ENCODE results near the gene NPAS3.
A peak's percentile ranks its signal among the peaks of the same experiment; 100 is the strongest.

Gene NPAS3

DNA sequence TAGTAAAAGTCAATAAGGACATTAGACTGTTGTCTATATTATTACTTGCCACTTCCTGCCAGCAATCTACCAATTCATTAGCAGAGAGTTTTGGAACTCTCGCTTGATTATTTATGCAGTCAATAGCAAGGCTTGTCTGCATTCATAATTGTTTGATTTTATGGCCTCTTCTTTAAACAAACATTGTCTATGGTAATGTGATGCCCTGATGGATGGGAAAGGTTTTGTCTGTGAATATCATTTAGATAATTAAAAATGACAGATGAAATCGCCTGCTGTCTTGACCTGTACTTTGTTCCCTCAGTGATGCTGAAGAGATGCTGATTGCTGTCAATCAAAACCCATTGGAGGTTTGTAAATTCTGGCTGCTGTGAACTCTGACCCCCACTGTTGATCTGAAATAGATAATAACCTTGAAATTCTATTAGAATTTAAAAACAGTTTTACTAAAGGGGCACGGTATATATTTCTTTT, 455.3 kb downstream of the NPAS3 start:
- DNase-seq = no peak

DNA sequence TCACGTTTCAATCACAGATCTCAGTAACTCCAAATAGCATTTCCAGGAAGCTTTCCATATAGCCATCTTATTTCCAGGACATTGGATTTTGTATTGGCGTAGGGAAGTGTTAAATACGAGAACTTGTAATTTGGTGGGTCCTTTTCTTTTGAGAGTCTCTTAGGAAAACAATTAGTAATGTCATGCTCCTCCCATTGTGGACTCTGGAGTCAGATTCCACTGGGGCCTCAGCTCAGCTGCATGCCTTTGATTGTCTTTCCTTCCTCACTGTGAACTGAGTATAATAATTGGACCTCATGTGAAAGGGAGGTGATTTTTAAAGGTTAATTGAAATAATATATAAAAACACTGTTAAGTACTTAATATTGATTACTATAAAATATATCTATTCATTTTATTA, 462.6 kb downstream of the NPAS3 start:
- DNase-seq = no peak

DNA sequence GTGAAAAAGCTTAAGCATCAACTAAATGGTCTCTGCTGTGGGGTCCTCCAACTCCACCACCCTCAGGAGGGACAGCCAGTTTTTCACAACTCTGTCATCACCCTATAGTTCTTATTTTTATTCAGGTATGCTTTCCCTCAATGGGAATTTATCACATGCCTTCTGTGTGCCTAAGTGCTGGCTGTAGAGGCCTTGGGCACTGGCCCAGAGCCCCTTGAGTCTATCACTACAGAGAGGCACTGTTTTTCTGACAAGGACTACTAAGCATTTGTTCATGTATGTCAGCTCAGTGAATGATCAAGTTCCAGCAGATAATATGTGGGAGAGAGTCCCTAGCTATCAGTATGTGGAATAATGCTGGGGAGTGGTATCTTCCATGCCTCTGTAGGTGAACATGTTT, 463.9 kb downstream of the NPAS3 start:
- DNase-seq = no peak

DNA sequence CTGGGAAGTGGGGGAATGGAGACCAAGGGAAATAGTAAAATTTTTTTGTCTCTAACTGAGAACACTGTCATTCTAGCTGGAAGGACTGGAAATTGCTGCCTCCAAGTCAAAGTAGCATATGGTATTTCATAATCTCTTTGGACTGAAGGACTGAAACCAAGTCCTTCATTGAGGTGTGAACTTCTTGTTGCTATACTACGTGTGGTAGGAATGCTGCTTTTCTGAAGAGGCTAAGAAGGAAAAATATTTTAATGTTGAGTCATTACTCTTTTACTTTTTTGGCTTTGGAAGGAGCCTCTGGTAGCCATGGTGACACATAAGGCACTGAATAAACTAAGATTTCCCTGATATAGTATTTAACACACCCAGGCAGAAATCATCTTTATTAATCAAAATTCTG, 465.4 kb downstream of the NPAS3 start:
- DNase-seq = no peak

DNA sequence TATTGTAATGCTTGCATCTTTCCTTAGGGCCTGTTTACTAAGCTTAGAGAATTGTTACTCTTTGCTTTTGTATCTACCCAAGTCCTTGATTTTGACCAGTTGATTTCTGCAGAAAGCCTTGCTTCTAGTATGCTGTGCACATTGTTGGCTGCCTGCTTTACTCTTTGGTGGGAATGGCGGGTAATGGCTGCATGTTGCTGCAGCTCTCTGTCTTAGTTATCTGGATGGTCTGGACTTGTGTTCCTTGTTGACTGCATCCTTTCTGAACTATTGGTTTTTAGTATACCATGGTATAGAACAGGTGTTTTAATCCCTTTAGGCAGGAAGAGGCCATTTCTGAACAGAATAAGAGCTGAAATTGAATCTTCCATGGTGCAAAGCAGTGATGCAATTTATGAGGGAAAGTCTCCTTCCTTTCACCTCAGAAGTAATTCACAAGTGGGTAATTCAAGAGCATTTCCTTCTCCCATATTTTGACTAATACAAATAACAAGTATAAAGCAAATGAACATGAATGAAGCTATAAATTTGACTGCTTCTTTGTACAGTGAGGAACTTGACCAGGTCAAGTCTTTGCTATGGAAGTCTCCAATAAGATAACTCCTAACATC, 466.4 kb downstream of the NPAS3 start:
- no peak for DNase-seq

DNA sequence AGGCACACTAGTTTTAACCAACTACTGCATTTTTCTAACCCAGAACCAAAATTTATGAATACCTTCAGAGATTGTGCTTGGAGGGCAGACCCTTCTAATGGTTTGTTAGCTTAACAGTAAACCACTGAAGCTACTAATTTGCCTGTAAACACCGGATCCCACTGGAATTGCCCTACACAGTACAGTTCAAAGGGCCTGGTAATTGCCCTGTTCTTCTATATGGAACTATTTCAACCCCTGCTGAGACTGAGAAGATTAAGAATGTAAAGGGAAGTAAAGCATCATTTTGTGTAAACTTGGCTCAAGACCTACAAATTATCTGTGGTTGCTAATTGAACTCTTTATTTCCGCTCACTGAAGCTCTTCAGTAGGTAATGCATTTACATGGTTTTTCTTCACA, 468.1 kb downstream of the NPAS3 start:
- DNase-seq = no peak

DNA sequence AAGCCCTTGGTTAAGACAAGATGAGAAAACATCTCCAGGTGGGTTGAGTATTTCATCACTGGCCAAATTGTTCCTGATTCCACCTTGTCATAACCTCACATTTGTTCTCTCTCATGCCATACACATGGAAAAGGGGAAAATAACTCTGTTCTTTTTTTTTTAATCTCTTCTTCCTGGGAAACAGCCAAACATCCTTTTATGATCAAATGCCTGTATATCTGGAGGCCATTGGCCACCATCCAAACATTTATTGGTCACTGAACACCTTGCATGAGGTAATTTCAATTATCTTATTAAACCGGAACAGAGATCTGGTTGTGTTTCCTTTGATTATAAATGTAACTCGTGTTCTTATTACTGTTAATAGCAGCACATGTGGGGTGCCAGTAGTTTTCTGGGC, 469.6 kb downstream of the NPAS3 start:
- DNase-seq = no peak

DNA sequence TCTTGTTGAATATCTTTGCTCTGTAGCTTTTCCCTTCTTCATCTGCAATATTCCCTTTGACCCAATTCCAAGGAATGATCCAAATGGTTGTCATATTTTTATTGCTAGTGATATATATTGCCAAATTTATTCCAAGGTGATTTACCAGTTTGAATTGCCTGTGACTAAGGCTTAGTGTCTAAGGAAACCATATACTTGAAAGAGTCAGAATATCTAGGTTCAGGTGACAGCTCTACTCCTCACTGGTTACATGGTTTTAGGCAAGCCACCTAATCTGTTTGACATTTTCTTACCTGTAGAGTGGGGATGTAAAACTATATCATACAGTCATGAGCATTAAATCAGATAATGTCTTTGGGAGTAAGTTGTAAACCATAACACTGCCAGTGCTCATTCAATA, 473.8 kb downstream of the NPAS3 start:
- DNase-seq = no peak

DNA sequence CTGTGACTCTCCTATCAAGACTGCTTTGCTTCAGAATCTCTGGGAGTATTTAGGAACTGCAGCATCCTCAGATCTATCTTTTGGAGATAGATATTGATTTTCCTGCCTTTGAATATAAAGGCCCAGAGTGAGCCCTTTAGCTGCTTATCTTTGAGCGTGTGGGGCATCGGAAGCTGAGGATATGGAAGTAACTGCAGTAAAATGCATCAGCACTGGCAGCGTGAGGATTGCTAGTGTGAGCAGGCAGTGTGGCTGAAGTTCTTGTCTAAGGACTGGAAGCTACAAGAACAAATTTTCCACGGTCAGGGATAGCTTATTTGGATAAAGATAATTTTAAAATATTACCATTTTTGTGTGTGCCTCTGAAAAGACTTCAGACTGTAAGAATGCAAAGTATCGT, 474.7 kb downstream of the NPAS3 start:
- no peak for DNase-seq

DNA sequence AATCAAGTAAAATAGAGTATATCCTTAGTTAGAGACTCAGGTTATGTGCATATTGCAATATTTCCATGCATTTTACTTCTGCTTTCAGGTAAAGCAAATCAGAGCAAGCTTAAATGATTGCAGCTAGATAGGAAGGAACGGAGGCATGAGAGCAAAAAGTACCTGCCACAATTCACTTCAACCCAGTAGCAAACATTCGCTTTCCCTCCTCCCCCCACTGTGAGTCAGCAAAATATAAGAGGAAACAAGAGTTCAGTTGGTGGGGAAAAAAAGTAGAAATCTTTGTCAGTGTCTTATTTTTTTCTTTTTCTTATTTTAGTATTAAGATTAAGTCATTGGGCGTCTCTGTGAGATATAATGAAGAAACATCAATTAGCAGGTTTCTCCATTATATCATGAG, 475.4 kb downstream of the NPAS3 start:
- DNase-seq = peak; percentile 72

DNA sequence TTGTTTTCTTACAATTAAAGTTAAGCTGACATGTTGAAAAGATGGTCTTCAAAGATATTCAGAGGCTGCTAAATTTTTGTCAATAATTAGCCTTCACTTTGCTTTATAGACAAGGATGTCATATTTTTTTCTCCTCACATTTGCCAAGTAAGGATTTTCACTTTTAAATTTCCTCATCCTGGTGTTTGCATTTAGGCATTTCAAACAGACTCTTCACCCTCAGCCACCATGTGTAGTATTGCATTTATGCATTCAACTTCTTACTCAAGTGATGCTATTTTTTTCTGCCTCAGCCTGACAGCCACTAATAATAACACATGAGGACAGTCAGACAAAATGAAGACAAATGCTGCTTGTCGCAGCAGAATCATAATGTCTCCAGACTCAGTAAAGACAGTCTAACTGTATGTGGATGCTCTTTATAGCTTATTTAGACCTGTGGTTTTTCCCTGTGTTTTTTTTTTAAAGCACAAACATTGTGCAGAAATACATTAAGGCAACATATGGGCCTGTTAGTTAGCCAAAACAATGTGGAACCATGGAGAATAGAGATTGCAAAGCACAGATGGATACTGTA, 481.5 kb downstream of the NPAS3 start:
- DNase-seq = no peak

DNA sequence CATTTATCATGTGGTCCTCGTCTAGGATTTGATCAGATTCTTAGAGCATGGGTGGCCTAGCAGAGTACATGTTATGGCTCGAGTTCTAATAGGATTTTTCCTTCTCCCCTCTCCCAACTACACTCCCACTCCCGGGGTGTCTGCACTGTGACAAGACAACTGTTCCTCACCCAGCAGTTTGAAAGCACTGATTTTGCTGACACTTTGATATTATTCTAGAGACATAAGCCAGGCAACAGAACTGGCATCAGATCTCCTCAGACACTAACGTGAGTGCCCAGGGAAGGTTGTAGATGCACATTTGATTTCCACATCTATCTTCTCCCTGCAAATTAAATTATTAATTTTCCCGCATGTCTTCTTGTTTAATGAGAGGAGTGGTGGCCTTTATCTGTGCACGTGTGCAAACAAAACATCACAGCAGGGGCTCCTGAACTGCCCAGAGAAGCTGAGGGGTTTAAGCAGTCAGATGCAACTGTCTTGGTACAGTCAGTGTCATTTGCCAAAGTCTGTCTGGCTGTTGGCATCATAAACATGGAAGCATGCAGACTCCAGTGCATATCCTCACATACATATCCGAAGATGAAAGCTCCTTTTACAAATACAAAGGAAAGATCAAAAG, 491.8 kb downstream of the NPAS3 start:
- DNase-seq = no peak

DNA sequence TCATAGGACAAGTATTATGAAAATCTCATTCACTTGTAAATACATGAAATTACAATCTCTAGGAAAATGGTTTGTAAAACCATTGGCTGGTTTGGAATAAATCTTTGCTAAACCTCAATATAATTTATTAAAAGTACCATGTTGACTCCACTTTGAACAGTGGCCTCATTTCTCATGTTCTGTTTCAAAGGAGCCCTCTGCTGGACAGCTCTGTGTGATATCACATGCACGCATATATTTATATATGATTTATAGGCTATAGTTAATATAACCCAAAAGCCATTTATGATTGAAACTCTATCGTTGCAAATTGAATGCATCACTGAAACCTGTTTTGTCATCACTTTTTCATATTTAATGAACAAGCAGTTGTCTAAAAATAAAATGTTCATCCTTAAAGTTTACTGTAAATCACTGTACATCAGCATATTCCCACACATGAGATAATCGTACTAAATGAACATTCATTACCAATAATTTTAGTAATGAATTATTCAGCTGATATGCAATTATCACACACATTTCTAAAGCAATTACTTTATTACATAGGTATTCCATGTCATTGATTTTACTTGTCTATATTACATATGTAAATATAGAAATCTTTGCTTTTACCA, 493.8 kb downstream of the NPAS3 start:
- DNase-seq = peak; percentile 6

DNA sequence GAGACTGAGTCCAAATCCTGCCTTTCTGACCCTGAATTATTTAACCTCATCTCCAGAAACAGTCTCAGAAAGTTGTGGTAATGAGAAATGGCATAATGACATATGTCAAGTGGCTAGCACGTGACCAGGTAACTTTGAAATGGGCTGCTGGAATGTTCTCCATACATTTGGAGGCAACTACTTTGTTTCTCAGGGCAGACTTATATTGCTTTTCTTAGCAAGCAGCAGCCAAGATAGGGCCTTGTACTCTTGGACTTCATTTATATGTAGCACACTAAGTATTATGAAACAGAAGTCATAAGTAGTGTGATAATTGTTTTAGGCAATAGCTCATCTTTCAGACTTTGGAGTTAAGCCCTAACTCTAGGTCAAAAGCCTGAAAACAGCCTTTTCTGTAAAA, 494.7 kb downstream of the NPAS3 start:
- DNase-seq = no peak

DNA sequence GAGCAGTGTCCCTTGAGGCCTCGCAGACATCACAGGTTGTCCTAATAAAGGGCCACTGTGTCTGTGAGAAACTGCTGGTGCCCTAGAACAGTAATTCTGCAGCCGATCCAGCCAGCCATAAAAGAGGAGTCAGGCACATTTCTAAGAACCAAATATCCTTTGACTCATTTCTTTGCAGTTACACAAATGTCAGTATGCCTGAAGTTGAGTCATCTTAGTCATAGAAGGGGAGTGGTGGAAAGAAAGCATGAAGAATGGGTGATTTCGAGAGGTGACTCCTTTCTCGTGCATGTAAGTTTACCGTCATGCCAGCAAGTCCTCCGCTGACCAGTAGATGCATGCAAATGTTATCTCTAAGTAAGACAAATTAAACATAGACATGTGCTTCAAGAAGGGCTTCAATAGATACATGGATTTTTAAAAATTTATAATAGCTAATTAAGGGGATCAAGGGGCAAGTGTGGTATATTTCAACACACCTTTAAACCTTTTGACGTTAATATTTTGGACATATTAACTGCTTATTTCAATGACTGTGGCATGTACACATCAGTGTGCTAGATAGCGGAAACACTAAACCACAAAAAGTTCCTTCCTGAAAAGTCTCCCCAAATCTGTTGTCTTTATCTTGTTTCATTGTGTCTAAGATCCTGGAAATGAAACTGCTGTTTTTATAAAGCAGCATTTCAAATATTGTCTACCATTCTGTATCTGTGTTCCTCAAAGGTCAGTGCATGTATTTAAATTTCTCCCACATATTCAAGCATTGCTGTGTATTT, 497.4 kb downstream of the NPAS3 start:
- DNase-seq = no peak

DNA sequence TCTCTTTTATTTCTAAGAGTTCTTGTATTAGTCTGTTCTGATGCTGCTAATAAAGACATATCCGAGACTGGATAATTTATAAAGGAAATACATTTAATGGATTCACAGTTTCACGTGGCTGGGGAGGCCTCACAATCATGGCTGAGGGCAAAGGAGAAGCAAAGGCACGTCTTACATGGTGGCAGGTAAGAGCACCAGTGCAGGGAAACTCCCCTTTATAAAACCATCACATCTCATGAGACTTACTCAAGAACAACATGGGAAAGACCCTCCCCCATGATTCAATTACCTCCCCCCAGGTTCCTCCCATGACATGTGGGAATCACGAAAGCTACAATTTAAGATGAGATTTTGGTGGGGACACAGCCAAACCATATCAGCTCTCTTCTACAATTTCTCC, 503.0 kb downstream of the NPAS3 start:
- no peak for DNase-seq

DNA sequence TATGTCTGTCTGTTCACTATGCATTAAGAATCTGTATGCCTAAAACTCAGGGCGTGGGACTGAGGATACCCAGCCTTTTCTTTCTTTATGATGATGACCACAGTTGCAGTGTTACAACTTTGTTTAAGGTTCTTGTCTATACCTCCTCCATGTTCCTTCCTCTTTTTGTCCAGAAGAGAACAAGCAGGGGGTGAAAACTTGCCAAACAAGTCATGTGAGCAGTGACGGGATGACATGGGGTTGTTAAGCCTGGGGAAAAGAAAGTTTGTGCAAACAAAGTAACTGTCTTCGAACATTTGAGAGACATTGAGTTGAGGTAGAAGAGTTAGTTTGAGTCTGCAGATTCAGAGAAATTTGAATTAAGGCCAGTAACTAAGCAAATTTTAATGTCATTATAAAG, 505.5 kb downstream of the NPAS3 start:
- no peak for DNase-seq

DNA sequence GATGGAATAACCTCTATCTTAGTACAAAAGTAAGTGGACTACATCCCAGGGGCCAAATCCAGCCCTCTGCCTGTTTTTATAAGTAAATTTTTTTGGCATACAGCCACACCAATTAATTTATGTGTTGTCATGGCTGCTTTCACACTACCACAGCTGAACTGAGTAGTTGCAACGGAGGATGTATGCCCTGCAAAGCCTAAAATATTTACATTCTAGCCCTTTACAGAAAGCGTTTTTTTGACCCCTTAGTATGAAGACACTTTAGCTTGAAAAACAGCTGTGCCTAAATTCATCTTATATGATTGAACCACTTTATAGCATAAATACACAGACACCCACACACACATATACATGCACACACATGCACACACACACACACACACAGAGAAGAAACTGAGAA, 510.6 kb downstream of the NPAS3 start:
- DNase-seq = no peak

DNA sequence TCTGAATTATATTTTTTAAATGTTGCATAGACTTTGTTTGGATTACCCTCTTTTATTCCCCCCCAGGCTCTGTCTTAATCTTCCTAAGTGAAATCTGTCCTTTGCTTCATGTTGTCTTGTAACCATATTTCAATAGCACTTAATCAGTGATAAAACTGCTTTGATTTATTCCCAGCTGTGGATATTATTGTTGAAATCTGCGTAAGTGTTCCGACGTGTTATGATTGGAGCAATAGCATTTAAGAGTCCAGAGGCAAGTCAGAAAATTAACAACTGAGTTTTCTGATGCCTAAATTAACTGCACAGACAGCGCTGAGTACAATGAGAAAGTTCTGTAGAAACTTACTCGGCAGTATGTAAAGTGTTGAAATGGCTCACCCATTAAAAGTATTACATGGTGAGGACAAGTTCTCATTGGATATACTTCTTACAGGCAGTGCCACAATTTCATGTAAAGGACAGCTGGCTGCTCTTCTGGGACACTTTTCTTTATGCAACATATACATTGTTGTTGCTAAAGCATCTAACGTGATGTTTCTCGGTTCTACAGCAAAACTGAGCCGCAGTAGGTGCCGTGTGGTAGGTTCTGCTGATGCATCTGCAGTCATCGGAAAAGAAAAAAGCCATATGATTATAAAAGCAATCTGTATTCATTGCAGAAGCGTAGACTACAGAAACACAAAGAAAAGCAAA, 511.2 kb downstream of the NPAS3 start:
- DNase-seq = no peak

DNA sequence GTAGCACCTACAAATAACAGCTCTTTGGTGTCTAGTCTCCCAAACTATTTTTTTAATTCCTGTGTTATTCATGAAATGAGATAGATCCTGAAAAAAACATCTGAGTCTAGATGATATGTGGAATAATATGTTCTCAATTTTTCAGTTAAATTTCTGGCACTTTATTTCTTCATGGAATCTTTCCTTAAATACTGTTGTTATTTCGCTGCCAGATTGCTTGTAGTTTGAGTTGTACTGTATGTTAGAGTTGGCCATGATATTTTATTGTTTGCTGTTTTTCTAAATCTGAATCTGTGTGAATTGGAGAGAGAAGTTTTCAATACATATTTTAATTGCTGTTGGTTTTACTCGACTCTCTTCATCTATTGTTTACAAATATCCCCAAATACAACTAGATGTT, 511.7 kb downstream of the NPAS3 start:
- no peak for DNase-seq

DNA sequence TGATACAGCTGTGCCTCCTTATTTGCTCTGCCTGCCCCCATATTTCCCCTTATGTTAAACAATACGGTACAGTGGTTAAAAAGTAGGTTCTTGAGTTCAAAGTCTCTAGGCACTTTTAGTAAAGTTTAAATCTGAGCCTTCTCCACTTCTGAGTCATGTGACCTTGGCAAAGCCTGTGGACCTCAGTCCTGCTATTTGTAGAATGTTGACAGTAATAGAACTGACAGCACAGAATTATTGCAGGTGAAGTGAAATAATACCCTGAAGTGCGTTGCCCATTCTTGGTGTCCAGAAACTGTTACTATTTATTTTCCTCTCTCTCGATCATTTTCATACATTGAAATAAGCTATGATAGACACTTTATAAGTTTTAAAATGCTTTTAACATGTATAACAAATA, 512.5 kb downstream of the NPAS3 start:
- no peak for DNase-seq

DNA sequence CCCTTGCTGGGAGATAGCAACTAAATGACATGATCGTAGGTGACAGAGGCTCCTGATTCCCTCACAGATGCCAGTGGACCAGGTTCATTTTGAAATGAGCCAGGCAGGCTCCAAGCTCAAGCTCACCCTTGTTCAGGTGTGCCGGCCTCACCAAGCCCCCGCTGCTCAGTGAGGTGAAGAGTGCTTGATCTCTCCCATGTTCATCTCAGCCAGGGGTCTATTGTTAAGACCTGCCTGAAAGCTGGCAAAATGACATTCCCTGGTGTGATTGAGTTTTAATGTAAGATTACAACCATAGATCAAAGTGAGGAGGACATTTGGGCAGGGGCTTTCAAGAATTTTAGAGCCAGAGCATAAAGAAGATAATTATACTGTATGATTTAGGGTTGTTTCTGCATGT, 514.3 kb downstream of the NPAS3 start:
- no peak for DNase-seq

DNA sequence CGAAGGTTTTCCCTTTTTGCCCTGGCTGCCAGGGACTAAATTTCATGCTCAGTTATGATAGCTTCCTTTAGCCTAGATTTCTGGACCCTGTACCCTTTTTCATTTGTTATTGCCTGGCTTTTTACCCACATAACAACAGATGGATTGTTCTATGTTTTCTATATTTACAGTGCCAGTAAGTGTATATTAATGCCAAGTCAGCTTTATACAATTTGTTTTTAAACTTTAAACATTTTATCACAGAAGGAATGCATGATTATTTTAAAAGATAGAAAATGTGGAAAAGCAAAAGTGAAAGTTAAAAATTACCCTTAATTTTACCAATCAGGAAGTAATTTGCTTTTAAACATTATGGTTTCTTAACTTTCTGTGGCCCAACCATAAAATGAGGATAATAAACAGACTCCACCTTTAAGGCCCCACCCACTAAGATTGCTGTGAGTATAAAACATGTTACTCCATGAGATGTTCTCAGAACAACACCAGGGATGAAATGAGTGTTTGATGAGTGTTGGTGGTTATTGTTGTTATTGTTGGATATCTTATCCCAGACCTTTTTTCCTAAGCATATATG, 515.4 kb downstream of the NPAS3 start:
- DNase-seq = no peak

Measured in KG1 (cell line).